K562 (cell line): Measurements from ENCODE around the gene TFRC. TPM values are rescaled to one million over a fixed set of nuclear protein-coding genes. Genes with fewer than 3 reads are reported as not detected.
A peak's percentile ranks its signal among the peaks of the same experiment; 100 is the strongest.

Experiments used
- BHLHE40 ChIP-seq: IDR thresholded peaks from 2 replicates; pipeline ENCODE4 v1.6.1; 2011; ENCODE audit warnings: low read length, improper control_type of control experiment
- KDM5B ChIP-seq: fragments of 200-600 bp; sonication (generic); IDR thresholded peaks from 2 replicates; pipeline ENCODE4 v1.6.1; 2012; ENCODE audit warnings: low read depth, mild to moderate bottlenecking, moderate library complexity, low read length, control low read depth, inconsistent platforms; ENCODE audit not compliant: insufficient replicate concordance
- MYNN ChIP-seq, 2 experiments: sonication (generic); formaldehyde crosslinking in 1 of 2; IDR thresholded peaks; 2 replicates each; pipeline versions ENCODE4 v1.5.0 to v1.6.1; 2016 to 2020; ENCODE audit warnings: antibody characterized with exemption in 1 of 2, missing genetic modification reagents in 1 of 2
- NR3C1 ChIP-seq: sonication (generic); formaldehyde crosslinking; IDR thresholded peaks from 2 replicates; pipeline ENCODE4 v1.8.1; 2022; ENCODE audit warnings: missing genetic modification reagents
- SRSF7 ChIP-seq: fragments of 200-400 bp; formaldehyde crosslinking; optimal IDR thresholded peaks from 2 replicates; pipeline ENCODE3; 2017; ENCODE audit warnings: mild to moderate bottlenecking, low read depth, low read length
- polyA plus RNA-seq, 8 experiments: library from polyadenylated mRNA; depleted of rRNA in 4 of 8; stranded (reverse) in 5 of 8; unstranded in 3 of 8; fragments of >200 nt; fragmentation: Nextera tagmentation in 2 of 8; fragmentation: Illumina TruSeq in 1 of 8; extraction: Ambion mirVana in 2 of 8; extraction: Trizol in 1 of 8; gene quantifications; 2 replicates each; pipeline versions ENCODE4 v1.2.1 to v1.2.3, GENCODE V29; 2011 to 2014; ENCODE audit warnings: inconsistent platforms in 1 of 8, missing spikeins in 1 of 8
- total RNA-seq, 7 experiments: library from RNA; depleted of rRNA in 6 of 7; stranded (reverse); fragments of >200 nt in 6 of 7; fragmentation: Illumina TruSeq in 2 of 7; extraction: Trizol in 2 of 7; gene quantifications; 2 replicates each; pipeline versions ENCODE4 v1.2.1 to v1.2.3, GENCODE V29; 2011 to 2021; ENCODE audit warnings: low replicate concordance in 1 of 7
- TF ChIP-seq, protein P1 (sequence below): fragments of 200-600 bp; sonication (generic); IDR thresholded peaks from one replicate; pipeline ENCODE4 v1.6.1; 2012; ENCODE audit warnings: mild to moderate bottlenecking, low read depth, low read length, inconsistent platforms
- TF ChIP-seq, protein P2 (sequence below): fragments of 450-650 bp; formaldehyde crosslinking; IDR thresholded peaks from 2 replicates; pipeline ENCODE4 v1.4.0; 2020; ENCODE audit warnings: mild to moderate bottlenecking, moderate library complexity
- TF ChIP-seq, protein P3 (sequence below): sonication (generic); formaldehyde crosslinking; IDR thresholded peaks from 2 replicates; pipeline ENCODE4 v1.8.1; 2022; ENCODE audit warnings: missing genetic modification reagents
- TF ChIP-seq, protein P4 (sequence below): IDR thresholded peaks from 2 replicates; pipeline ENCODE4 v1.6.1; 2011; ENCODE audit warnings: borderline replicate concordance, low read depth, mild to moderate bottlenecking, moderate library complexity, low read length; ENCODE audit not compliant: insufficient read depth, poor library complexity, severe bottlenecking

Gene TFRC
- total and polyA plus RNA-seq, 9 of the 15 experiments (the other 6 are each of a cell fraction or from before 2014, with no cell fraction given) = 149 to 679 (median 332) TPM

DNA sequence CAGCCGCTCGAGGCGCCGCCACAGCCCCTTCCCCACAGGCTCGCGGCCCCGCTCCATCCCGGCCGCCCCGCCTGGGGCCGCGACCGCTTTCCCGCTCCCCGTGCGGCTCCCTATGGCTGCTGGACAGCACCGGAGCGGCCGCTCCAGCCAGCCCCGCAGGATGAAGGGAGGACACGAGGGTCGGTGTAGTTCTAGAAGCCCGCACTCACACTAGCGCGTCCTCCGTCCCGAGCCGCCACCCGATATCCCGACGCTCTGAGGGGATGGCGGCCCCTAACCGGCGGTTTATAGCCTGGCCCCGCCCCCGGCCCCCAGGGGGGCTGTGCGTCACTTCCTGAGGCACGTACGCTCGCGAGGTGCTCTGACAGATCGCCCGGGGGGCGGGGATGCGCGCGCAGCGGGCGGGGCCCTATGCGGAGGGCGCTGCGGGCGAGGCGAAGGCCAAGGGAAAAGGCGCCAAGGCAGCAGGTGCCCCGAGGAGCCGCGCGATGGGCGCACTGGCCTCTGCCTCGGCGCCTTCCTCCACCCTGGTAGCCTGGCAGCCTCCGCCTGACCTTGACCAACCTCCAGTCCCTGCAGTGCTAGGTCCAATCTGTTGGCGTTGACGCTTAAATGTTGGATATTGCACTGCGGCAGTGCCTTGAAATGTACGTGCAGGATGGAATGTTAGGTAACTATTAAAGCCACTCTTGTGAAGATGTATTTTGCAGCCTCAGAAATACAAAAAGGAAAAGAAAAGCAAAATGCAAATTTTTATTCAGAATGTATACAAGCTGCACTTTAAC lies at the start of gene TFRC (continued):
- TF ChIP-seq, protein P1, sequence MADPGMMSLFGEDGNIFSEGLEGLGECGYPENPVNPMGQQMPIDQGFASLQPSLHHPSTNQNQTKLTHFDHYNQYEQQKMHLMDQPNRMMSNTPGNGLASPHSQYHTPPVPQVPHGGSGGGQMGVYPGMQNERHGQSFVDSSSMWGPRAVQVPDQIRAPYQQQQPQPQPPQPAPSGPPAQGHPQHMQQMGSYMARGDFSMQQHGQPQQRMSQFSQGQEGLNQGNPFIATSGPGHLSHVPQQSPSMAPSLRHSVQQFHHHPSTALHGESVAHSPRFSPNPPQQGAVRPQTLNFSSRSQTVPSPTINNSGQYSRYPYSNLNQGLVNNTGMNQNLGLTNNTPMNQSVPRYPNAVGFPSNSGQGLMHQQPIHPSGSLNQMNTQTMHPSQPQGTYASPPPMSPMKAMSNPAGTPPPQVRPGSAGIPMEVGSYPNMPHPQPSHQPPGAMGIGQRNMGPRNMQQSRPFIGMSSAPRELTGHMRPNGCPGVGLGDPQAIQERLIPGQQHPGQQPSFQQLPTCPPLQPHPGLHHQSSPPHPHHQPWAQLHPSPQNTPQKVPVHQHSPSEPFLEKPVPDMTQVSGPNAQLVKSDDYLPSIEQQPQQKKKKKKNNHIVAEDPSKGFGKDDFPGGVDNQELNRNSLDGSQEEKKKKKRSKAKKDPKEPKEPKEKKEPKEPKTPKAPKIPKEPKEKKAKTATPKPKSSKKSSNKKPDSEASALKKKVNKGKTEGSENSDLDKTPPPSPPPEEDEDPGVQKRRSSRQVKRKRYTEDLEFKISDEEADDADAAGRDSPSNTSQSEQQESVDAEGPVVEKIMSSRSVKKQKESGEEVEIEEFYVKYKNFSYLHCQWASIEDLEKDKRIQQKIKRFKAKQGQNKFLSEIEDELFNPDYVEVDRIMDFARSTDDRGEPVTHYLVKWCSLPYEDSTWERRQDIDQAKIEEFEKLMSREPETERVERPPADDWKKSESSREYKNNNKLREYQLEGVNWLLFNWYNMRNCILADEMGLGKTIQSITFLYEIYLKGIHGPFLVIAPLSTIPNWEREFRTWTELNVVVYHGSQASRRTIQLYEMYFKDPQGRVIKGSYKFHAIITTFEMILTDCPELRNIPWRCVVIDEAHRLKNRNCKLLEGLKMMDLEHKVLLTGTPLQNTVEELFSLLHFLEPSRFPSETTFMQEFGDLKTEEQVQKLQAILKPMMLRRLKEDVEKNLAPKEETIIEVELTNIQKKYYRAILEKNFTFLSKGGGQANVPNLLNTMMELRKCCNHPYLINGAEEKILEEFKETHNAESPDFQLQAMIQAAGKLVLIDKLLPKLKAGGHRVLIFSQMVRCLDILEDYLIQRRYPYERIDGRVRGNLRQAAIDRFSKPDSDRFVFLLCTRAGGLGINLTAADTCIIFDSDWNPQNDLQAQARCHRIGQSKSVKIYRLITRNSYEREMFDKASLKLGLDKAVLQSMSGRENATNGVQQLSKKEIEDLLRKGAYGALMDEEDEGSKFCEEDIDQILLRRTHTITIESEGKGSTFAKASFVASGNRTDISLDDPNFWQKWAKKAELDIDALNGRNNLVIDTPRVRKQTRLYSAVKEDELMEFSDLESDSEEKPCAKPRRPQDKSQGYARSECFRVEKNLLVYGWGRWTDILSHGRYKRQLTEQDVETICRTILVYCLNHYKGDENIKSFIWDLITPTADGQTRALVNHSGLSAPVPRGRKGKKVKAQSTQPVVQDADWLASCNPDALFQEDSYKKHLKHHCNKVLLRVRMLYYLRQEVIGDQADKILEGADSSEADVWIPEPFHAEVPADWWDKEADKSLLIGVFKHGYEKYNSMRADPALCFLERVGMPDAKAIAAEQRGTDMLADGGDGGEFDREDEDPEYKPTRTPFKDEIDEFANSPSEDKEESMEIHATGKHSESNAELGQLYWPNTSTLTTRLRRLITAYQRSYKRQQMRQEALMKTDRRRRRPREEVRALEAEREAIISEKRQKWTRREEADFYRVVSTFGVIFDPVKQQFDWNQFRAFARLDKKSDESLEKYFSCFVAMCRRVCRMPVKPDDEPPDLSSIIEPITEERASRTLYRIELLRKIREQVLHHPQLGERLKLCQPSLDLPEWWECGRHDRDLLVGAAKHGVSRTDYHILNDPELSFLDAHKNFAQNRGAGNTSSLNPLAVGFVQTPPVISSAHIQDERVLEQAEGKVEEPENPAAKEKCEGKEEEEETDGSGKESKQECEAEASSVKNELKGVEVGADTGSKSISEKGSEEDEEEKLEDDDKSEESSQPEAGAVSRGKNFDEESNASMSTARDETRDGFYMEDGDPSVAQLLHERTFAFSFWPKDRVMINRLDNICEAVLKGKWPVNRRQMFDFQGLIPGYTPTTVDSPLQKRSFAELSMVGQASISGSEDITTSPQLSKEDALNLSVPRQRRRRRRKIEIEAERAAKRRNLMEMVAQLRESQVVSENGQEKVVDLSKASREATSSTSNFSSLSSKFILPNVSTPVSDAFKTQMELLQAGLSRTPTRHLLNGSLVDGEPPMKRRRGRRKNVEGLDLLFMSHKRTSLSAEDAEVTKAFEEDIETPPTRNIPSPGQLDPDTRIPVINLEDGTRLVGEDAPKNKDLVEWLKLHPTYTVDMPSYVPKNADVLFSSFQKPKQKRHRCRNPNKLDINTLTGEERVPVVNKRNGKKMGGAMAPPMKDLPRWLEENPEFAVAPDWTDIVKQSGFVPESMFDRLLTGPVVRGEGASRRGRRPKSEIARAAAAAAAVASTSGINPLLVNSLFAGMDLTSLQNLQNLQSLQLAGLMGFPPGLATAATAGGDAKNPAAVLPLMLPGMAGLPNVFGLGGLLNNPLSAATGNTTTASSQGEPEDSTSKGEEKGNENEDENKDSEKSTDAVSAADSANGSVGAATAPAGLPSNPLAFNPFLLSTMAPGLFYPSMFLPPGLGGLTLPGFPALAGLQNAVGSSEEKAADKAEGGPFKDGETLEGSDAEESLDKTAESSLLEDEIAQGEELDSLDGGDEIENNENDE = no peak
- TF ChIP-seq, protein P2, sequence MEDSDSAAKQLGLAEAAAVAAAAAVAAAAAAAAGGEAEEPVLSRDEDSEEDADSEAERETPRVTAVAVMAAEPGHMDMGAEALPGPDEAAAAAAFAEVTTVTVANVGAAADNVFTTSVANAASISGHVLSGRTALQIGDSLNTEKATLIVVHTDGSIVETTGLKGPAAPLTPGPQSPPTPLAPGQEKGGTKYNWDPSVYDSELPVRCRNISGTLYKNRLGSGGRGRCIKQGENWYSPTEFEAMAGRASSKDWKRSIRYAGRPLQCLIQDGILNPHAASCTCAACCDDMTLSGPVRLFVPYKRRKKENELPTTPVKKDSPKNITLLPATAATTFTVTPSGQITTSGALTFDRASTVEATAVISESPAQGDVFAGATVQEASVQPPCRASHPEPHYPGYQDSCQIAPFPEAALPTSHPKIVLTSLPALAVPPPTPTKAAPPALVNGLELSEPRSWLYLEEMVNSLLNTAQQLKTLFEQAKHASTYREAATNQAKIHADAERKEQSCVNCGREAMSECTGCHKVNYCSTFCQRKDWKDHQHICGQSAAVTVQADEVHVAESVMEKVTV (CRISPR knock-in tag) = 0 out of 2 replicates have a peak, but pooled peaks have one; percentile 6
- peak; percentile 99 for TF ChIP-seq KDM5B
- TF ChIP-seq BHLHE40 = peak; percentile 15; the same call in 1 of the 2 replicates
- TF ChIP-seq SRSF7 = no peak
- TF ChIP-seq, protein P3, sequence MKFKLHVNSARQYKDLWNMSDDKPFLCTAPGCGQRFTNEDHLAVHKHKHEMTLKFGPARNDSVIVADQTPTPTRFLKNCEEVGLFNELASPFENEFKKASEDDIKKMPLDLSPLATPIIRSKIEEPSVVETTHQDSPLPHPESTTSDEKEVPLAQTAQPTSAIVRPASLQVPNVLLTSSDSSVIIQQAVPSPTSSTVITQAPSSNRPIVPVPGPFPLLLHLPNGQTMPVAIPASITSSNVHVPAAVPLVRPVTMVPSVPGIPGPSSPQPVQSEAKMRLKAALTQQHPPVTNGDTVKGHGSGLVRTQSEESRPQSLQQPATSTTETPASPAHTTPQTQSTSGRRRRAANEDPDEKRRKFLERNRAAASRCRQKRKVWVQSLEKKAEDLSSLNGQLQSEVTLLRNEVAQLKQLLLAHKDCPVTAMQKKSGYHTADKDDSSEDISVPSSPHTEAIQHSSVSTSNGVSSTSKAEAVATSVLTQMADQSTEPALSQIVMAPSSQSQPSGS (CRISPR knock-in tag) = no peak
- TF ChIP-seq MYNN (IDR thresholded peaks at IDR 0.05) = peak; percentile 75; the same call in 1 of the 2 replicates
- no peak for TF ChIP-seq MYNN (CRISPR knock-in tag; IDR thresholded peaks at IDR 0.05)
- TF ChIP-seq NR3C1 = no peak
- TF ChIP-seq, protein P4, sequence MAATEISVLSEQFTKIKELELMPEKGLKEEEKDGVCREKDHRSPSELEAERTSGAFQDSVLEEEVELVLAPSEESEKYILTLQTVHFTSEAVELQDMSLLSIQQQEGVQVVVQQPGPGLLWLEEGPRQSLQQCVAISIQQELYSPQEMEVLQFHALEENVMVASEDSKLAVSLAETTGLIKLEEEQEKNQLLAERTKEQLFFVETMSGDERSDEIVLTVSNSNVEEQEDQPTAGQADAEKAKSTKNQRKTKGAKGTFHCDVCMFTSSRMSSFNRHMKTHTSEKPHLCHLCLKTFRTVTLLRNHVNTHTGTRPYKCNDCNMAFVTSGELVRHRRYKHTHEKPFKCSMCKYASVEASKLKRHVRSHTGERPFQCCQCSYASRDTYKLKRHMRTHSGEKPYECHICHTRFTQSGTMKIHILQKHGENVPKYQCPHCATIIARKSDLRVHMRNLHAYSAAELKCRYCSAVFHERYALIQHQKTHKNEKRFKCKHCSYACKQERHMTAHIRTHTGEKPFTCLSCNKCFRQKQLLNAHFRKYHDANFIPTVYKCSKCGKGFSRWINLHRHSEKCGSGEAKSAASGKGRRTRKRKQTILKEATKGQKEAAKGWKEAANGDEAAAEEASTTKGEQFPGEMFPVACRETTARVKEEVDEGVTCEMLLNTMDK = no peak
